ENCODE results near the gene POLE. TPM values are rescaled to one million over a fixed set of nuclear protein-coding genes. Genes with fewer than 3 reads are reported as not detected.
"Not testable (repeated sequence)": the region's sequence is repeated elsewhere in the genome, so short reads cannot be mapped to it uniquely, and the experiment has no call there.

POLE gene
- polyA plus RNA-seq, 1 donor, result 25.9 TPM

DNA sequence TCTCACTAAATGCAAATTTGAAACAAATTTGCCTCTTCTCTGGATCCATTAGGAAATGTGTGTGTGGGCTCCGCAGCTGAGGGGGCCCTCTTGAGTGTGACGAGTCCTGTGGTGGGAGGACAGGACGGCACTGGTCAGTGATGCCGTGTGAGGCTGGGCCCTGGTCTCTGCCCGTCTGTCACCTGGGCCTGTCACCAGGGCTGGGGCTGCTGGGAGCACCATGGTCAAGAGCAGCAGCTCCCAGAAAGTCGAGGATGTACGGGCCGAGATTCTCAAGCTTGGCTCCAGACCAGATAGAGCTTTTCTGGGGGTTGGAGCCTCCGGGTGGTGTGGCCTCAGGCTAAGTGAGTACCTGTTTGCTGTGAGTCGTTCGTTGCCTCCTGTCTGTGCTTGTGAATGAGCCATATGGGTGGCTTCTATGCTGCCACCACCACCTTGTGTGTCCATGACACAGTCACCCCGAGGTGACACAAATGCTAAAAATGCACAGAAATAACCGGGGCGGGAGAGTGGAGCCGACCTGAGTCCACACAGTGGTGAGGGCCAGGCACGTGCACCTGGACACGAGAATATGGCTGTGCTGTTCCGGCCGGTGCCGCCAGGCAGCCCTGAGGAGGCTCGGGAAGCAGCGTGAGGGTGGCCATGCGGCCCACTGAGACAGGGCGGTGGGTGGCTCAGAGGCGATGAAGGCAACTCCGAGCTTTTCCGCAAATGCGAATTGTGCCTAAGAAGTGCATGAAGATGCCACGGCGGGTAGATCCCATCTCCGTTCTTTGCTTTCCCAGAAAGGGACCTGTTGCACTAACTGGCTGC, 32.2 kb upstream of the POLE start:
- DNase-seq (ENCODE audit: low read depth), result no peak

GRCh38 chr12:132718644-132719043, 31.5 kb upstream of the POLE start:
- DNase-seq (ENCODE audit: low read depth), result no peak

DNA sequence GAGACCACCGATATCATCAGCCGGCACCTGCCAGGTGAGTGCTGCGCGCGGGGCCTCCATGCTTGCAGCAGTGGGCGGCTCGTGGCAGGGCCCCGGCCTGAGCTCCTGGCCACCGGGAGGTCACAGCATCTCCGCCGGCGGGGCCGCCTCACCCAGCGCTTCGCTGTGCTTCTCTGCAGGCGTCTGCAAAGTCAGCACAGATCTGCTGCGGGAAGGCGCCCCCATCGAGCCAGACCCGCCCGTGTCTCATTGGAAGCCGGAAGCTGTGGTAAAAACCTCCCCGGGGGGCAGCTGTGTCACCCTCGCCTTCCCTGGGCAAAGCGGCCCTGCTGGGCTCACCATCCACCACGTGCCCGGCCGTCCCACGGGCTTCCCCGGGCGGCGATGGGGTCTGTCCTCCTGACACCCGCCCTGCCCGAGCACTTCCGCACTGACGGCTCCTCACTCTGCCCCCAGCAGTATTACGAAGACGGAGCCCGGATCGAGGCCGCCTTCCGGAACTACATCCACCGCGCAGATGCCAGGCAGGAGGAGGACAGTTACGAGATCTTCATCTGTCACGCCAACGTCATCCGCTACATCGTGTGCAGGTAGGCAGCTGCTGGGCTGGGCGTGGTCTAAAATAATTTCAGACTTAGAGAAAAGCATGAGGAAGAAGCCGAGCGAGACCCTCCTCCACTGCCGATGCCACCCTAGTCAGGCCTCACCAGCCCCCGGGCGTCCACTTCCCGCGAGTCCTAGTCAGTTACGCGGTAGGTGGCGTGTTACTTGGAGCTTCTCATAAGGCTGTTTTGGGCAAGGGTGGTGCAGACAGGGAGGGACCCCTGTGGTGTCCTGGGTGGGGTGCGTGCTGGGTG, 30.6 kb upstream of the POLE start:
- DNase-seq (ENCODE audit: low read depth), result no peak

DNA sequence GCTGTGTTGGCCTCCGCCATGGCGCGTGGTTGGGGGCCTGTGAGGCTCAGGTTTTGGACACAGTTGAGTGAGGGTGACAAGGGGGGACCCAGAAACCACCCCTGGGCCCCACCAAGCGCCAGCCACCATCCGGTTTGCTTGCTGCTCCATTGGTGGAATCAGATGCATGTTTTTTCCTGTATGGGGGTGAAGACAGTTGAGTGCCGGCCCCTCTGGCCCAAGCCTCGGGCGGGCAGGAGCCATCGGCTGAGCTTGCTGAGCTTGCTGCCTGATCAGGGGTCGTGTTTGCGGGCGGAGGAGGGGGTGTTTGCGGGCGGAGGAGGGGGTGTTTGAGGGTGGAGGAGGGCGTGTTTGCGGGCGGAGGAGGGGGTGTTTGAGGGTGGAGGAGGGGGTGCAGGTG, 29.9 kb upstream of the POLE start:
- no peak for DNase-seq (ENCODE audit: low read depth)

DNA sequence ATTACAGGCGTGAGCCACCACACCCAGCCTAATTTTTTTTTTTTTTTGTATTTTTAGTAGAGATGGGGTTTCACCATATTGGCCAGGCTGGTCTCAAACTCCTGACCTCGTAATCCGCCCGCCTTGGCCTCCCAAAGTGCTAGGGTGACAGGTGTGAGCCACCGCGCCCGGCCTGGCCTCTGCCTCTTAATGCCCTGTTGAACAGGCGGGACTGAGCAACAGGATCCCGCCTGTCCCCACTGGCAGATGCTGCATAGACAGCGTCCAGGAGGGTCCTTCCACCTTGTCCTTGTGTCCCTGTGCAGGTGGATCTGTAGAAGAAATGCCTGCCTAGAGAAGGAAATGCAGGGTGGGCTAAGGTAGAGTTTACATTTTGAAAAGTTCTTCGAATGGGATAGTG, 29.2 kb upstream of the POLE start:
- no peak for DNase-seq (ENCODE audit: low read depth)

- DNase-seq (ENCODE audit: low read depth), result no peak
These were observed 28.7 kb upstream of the POLE start for GRCh38 chr12:132715874-132716273.

DNA sequence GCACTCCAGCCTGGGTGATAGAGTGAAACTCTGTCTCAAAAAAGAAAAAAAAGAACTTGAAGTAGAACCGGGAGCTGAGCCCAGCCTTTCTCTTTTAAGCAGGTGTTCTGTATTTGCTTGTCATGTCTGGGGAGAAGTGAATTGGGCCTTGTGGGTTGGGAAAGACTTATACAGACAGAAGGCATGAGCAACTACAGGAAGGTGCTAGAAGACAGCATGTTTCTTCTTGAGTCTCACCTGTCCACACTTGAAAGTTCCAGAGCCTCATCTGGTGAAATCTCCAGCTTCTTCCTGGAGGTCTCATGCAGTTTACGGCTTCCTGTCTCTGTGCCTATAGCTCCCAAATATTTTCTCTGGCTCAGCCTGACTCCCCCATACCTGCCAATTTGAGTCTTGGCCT, 26.0 kb upstream of the POLE start:
- DNase-seq (ENCODE audit: low read depth), result no peak

- DNase-seq (ENCODE audit: low read depth), result no peak
These were observed 24.1 kb upstream of the POLE start for GRCh38 chr12:132711080-132711843.

GRCh38 chr12:132710405-132711079, 23.4 kb upstream of the POLE start, which contains the start of gene PGAM5:
PGAM5 (plus strand) TSS chr12:132710842; CDS start chr12:132710877, 35 bp downstream.
- DNase-seq (ENCODE audit: low read depth), result peak; percentile 67

GRCh38 chr12:132710043-132710404, 22.9 kb upstream of the POLE start:
- DNase-seq (ENCODE audit: low read depth), result no peak

- no peak for DNase-seq (ENCODE audit: low read depth)
These were observed 21.0 kb upstream of the POLE start for GRCh38 chr12:132708150-132708549.

GRCh38 chr12:132707241-132707640, 20.1 kb upstream of the POLE start:
- DNase-seq (ENCODE audit: low read depth), result no peak

GRCh38 chr12:132703641-132704040, 16.5 kb upstream of the POLE start:
- no peak for DNase-seq (ENCODE audit: low read depth)

DNA sequence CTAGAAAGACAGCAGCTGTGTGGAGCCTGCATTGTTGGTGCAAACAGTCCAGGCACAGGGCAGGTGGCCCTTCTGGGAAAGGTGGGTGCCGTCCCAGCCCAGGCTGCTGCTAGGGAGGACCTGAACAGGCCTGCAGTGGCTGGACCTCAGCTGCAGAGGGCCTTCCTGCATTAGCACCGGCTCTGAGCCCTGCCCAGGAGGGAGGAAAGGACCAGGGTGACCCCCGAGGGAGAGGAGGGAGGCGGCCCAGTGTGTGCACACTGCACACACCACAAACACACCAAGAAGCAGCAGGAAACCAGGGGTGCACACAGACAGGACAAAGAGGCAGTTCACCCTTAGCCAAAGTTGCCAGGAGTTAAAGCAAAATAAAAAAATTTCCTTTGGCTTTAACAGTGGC, 15.5 kb upstream of the POLE start:
- no peak for DNase-seq (ENCODE audit: low read depth)

DNA sequence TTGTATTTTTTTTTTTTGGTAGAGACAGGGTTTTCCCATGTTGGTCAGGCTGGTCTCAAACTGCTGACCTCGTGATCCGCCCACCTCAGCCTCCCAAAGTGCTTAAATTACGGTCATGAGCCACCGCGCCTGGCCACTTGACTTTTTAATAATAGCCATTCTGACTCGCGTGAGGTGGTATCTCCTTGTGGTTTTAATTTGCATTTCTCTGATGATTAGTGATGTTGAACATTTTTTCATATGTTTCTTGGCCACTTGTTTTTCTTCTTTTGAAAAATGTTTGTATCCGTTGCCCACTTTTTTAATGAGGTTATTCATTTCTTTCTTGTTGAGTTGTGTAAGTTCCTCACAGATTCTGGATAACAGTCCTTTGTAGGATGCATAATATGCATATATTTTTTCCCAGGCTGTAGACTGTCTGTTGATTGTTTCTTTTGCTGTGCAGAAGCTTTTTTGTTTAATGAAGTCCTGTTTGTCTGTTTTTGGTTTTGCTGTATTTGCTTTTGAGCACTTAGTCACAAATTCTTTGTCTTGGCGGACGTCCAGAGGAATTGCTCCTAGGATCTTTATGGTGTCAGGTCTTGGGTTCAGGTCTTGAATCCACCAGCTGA, 13.2 kb upstream of the POLE start:
- DNase-seq (ENCODE audit: low read depth), result no peak

- DNase-seq (ENCODE audit: low read depth), result no peak
These were observed 11.2 kb upstream of the POLE start for GRCh38 chr12:132698341-132698740.

GRCh38 chr12:132695431-132695830, 8.3 kb upstream of the POLE start:
- no peak for DNase-seq (ENCODE audit: low read depth)

GRCh38 chr12:132694888-132695287, 7.7 kb upstream of the POLE start:
- not testable (repeated sequence) for DNase-seq (ENCODE audit: low read depth)

DNA sequence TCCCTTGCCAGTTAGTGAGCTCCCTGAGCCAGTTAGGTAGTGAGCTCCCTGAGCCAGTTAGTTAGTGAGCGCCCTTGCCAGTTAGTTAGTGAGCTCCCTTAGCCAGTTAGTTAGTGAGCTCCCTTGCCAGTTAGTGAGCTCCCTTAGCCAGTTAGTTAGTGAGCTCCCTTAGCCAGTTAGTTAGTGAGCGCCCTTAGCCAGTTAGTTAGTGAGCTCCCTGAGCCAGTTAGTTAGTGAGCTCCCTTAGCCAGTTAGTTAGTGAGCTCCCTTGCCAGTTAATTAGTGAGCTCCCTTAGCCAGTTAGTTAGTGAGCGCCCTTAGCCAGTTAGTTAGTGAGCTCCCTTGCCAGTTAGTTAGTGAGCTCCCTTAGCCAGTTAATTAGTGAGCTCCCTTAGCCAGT, 4.9 kb upstream of the POLE start:
- DNase-seq (ENCODE audit: low read depth), result not testable (repeated sequence)

DNA sequence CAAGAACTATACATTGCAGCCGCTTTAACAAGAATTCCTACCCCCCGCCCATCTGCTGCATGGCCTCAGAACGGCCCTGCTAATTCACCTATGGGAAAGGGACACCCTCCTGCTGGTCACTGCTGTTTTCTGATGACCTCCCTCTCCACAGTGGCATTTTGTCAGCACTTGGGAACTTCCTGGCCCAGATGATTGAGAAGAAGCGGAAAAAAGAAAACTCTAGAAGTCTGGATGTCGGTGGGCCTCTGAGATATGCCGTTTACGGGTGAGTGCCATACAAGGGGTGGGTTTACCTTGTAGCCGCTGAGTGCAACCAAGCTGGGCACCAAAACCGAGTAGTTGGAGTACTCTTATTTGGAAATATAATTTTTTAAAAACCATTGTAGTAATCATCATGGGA, 3.0 kb upstream of the POLE start:
- no peak for DNase-seq (ENCODE audit: low read depth)

GRCh38 chr12:132689227-132689626, 2.1 kb upstream of the POLE start:
- no peak for DNase-seq (ENCODE audit: low read depth)
